Measurements from ENCODE around the gene ESPNL. TPM values are rescaled to one million over a fixed set of nuclear protein-coding genes. Genes with fewer than 3 reads are reported as not detected.

The ESPNL gene
- total and polyA plus RNA-seq, 9 of the 15 experiments (the other 6 are each of a cell fraction or from before 2014, with no cell fraction given): 0.03 to 0.09 (median 0.05) TPM; not detected in 3

- 0 out of 2 replicates have a peak, but pooled peaks have one; percentile 47 for TF ChIP-seq ZNF589 (CRISPR knock-in tag; IDR thresholded peaks at IDR 0.05; ENCODE audit: low read depth)
- TF ChIP-seq FOXM1 (IDR thresholded peaks at IDR 0.05; ENCODE audit: low read depth): no peak
- TF ChIP-seq FOXM1 (CRISPR knock-in tag; IDR thresholded peaks at IDR 0.05; ENCODE audit: low read depth): 0 out of 2 replicates have a peak, but pooled peaks have one; percentile 51
- TF ChIP-seq CHAMP1 (IDR thresholded peaks at IDR 0.05): no peak
- TF ChIP-seq JUND (IDR thresholded peaks at IDR 0.05; ENCODE audit: borderline replicate concordance, low read depth, low read length): no peak
- TF ChIP-seq JUND (tag; IDR thresholded peaks at IDR 0.05; ENCODE audit: borderline replicate concordance, low read depth, low read length): 0 out of 3 replicates have a peak, but pooled peaks have one; percentile 14
- no peak for TF ChIP-seq ARID3B (CRISPR knock-in tag; IDR thresholded peaks at IDR 0.05; ENCODE audit: borderline replicate concordance)
- TF ChIP-seq ZC3H8 (IDR thresholded peaks at IDR 0.05): no peak
- no peak for TF ChIP-seq TAF1 (IDR thresholded peaks at IDR 0.05; ENCODE audit: control insufficient read depth, extremely low read depth, insufficient read depth, low read length, severe bottlenecking)
- TF ChIP-seq GATAD2B (IDR thresholded peaks at IDR 0.05; ENCODE audit: borderline replicate concordance): no peak
- no peak for TF ChIP-seq ARNT (IDR thresholded peaks at IDR 0.05)
- TF ChIP-seq ZNF121 (CRISPR knock-in tag; conservative IDR thresholded peaks at IDR 0.05): no peak
- no peak for TF ChIP-seq ZKSCAN3 (CRISPR knock-in tag; IDR thresholded peaks at IDR 0.05)
- TF ChIP-seq CTCFL (IDR thresholded peaks at IDR 0.05; ENCODE audit: borderline replicate concordance, insufficient read depth, low read depth, low read length, poor library complexity, severe bottlenecking): no peak
- no peak for TF ChIP-seq PRMT5 (CRISPR knock-in tag; IDR thresholded peaks at IDR 0.05)
Measured at GRCh38 chr2:238060096-238060541, 40.0 kb upstream of the ESPNL start (continued).
